IgD-negative memory B cell (primary cell): ENCODE data around the gene GNAT2. TPM values are rescaled to one million over a fixed set of nuclear protein-coding genes. Genes with fewer than 3 reads are reported as not detected.
A peak's percentile ranks its signal among the peaks of the same experiment; 100 is the strongest.

Experiments used
- H3K27ac Mint-ChIP-seq, 3 donors: one replicate each; pipeline ENCODE4 v1.8.0; 2020 to 2022; ENCODE audit warnings: mild to moderate bottlenecking in 3 of 3, mixed read lengths in 3 of 3, moderate library complexity in 1 of 3
- H3K27me3 Mint-ChIP-seq: one replicate; pipeline ENCODE4 v1.8.0; 2021; ENCODE audit warnings: mixed read lengths
- H3K36me3 Mint-ChIP-seq: one replicate; pipeline ENCODE4 v1.8.0; 2020; ENCODE audit warnings: mild to moderate bottlenecking, mixed read lengths
- H3K4me1 Mint-ChIP-seq, 3 donors: one replicate each; pipeline ENCODE4 v1.8.0; 2020 to 2022; ENCODE audit warnings: mixed read lengths in 3 of 3, mild to moderate bottlenecking in 1 of 3
- H3K4me3 Mint-ChIP-seq, 4 donors: one replicate each; pipeline ENCODE4 v1.8.0; 2020 to 2022; ENCODE audit warnings: mild to moderate bottlenecking in 4 of 4, mixed read lengths in 4 of 4, moderate library complexity in 3 of 4
- H3K9me3 Mint-ChIP-seq, 3 donors: one replicate each; pipeline ENCODE4 v1.8.0; 2020 to 2021; ENCODE audit warnings: mixed read lengths in 3 of 3, mild to moderate bottlenecking in 1 of 3
- polyA plus RNA-seq: library from polyadenylated mRNA; unstranded; fragments of 300-500 nt; fragmentation: Illumina TruSeq; gene quantifications from one replicate; pipeline ENCODE4 v1.2.3, GENCODE V29; 2021

Gene GNAT2
- polyA plus RNA-seq, 1 donor from 2014 or later, result not detected

DNA sequence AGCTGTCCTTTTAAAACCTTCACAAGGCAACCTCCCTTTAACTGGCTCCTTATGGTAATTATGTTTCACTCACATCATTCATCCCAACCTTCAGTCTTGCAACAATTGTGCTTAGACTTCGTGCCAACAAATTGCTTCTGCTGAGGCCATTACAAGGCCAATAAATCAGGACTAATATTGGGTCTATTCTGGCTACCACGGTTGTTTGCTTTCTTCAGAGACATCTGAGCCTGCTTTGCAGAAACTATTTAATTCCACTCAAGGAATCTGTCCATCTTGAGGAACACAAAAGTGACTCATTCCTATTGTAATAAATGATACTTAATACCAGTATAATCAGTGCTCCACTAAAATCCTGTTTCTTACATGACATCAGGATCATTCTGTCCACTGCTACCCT lies 33.9 kb upstream of the GNAT2 start:
- H3K4me3 Mint-ChIP-seq, result peak overlapping the region; percentile 21 to 63 (median 56)
- peak overlapping the region in 1 of 3 donors; percentile 10 for H3K27ac Mint-ChIP-seq
- peaks cover 9 to 19% (median 13%) of the 10 kb centered on the region in 3 donors for H3K4me1 Mint-ChIP-seq
- peaks cover 1% of the 10 kb centered on the region for H3K36me3 Mint-ChIP-seq
- H3K9me3 Mint-ChIP-seq, result no peaks in the 10 kb centered on the region
- H3K27me3 Mint-ChIP-seq, result peaks cover 9% of the 10 kb centered on the region

DNA sequence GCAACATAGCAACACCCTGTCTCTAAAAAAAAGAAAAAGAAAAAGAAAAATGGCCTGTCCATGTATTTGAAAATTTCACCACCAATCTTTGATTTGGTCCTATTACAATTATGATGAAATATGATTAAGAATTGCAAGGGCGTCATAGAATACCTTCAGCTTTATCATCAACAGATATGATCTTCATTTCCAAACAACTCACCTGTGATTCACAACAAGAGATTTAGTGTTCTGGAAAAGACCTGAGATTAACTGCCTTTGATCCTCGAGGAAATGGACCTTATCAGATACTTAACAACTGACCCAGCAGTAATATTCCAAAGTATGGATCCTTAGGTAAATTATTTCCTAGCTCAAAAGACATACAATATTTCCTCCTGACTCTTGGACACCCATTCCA lies 33.0 kb upstream of the GNAT2 start:
- no peaks in the 10 kb centered on the region for H3K9me3 Mint-ChIP-seq
- H3K27me3 Mint-ChIP-seq, result peaks cover 9% of the 10 kb centered on the region
- peak overlapping the region in 1 of 4 donors; percentile 44 for H3K4me3 Mint-ChIP-seq
- no peak overlapping the region for H3K27ac Mint-ChIP-seq
- H3K4me1 Mint-ChIP-seq, result peaks cover 7 to 19% (median 13%) of the 10 kb centered on the region in 3 donors
- no peaks in the 10 kb centered on the region for H3K36me3 Mint-ChIP-seq

DNA sequence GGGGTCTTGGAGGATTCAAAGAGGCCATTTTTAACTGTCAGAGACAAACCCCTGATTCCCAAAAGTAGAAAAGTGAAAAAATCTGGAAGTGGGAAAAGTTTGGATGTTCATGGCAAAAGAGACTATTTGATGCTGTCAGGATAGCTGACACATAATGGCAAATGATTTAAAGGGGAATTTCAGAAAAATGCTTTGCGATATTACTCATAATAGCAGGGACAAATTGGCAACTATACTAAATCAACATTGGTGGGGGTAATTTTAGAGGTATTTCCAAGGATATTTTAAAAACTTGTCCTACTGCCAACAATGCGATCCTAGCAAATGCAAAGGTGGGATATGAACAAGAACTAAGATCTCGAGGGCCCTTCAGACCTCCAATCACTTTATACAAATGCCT lies 31.2 kb upstream of the GNAT2 start:
- H3K9me3 Mint-ChIP-seq, result no peaks in the 10 kb centered on the region
- H3K36me3 Mint-ChIP-seq, result no peaks in the 10 kb centered on the region
- H3K4me1 Mint-ChIP-seq, result peaks cover 6 to 15% (median 9%) of the 10 kb centered on the region in 3 donors
- H3K27me3 Mint-ChIP-seq, result peaks cover 9% of the 10 kb centered on the region
- no peak overlapping the region for H3K27ac Mint-ChIP-seq
- no peak overlapping the region for H3K4me3 Mint-ChIP-seq

DNA sequence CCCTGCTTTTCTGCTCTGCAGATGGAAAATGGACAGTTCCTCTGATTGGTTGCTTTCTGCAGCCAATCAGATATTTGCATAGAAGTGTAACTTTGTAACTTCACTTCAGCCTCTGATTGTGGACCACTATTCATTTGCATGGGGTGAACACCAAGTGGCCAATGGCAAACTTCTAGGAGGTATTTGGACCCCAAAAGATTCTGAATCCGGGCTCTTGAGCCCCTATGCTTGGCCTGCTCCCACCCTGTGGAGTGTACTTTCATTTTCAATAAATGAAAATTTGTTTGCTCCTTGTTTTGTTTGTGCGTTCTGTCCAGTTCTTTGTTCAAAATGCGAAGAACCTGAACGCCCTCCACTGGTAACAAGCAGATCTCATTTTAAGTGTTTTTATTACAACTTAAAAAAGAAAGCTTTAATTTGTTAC lies 30.1 kb upstream of the GNAT2 start:
- Mint-ChIP-seq H3K4me3 (no peak overlapping the region), H3K27ac (no peak overlapping the region), H3K27me3 (peaks cover 9% of the 10 kb centered on the region), H3K4me1 (peaks cover 0 to 6% (median 1%) of the 10 kb centered on the region in 3 donors), H3K9me3 (no peaks in the 10 kb centered on the region), H3K36me3 (no peaks in the 10 kb centered on the region)

- H3K9me3 Mint-ChIP-seq, result no peaks in the 10 kb centered on the region
- H3K27me3 Mint-ChIP-seq, result no peaks in the 10 kb centered on the region
- peaks cover 5 to 10% (median 9%) of the 10 kb centered on the region in 3 donors for H3K4me1 Mint-ChIP-seq
- H3K36me3 Mint-ChIP-seq, result no peaks in the 10 kb centered on the region
- no peak overlapping the region for H3K4me3 Mint-ChIP-seq
- no peak overlapping the region for H3K27ac Mint-ChIP-seq
These were observed 25.3 kb upstream of the GNAT2 start for GRCh38 chr1:109644670-109645069.

GRCh38 chr1:109643385-109644230 lies 24.2 kb upstream of the GNAT2 start:
- no peaks in the 10 kb centered on the region for H3K36me3 Mint-ChIP-seq
- H3K4me1 Mint-ChIP-seq, result peaks cover 4 to 10% (median 8%) of the 10 kb centered on the region in 3 donors
- no peaks in the 10 kb centered on the region for H3K9me3 Mint-ChIP-seq
- peak overlapping the region; percentile 10 to 82 (median 64) for H3K27ac Mint-ChIP-seq
- peak overlapping the region in 2 of 4 donors; percentile 21 to 53 for H3K4me3 Mint-ChIP-seq
- H3K27me3 Mint-ChIP-seq, result no peaks in the 10 kb centered on the region

DNA sequence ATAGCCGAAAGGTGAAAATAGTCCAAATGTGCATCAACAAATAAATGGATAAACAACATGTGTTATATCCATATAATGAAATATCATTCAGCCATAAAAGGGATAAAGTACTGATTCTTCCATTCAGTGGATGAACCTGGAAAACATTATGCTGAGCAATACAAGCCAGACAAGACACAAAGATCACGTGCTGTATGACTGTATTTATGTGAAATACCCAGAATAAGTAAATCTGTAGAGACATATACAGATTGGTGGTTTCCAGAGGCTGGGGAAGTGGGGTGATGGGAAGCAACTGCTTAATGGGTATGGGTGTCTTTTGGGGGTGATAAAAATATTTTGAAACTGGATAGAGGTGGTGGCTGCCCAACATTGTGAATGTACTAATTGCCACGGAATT lies 23.2 kb upstream of the GNAT2 start:
- Mint-ChIP-seq H3K27me3 (no peaks in the 10 kb centered on the region), H3K4me3 (peak overlapping the region in 1 of 4 donors; percentile 11), H3K27ac (no peak overlapping the region)

DNA sequence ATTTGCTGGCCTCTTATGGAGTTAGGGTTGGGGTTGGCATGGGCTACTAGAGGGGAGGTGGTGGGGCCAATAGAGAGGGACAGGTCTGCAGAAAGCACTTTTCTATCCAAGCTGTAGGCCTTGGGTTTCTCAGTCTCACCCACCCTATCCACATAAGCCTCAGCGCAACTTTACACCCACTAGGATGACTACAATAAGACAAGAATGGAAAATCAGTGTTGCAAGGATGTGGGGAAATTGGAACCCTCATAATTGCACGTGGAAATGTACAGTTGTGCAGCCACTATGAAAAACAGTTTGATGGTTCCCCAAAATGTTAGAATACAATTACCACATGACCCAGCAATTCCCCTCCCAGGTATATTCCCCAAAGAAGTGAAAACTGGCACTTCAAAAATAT lies 22.4 kb upstream of the GNAT2 start:
- H3K27me3 Mint-ChIP-seq, result no peaks in the 10 kb centered on the region
- H3K36me3 Mint-ChIP-seq, result no peaks in the 10 kb centered on the region
- no peak overlapping the region for H3K27ac Mint-ChIP-seq
- H3K4me1 Mint-ChIP-seq, result peaks cover 4 to 10% (median 8%) of the 10 kb centered on the region in 3 donors
- no peak overlapping the region for H3K4me3 Mint-ChIP-seq
- no peaks in the 10 kb centered on the region for H3K9me3 Mint-ChIP-seq

More for the DNA sequence above, 23.2 kb upstream of the GNAT2 start:
- Mint-ChIP-seq H3K4me1 (peaks cover 4 to 10% (median 8%) of the 10 kb centered on the region in 3 donors), H3K36me3 (no peaks in the 10 kb centered on the region), H3K9me3 (no peaks in the 10 kb centered on the region)

GRCh38 chr1:109641078-109641740 lies 21.8 kb upstream of the GNAT2 start:
- no peaks in the 10 kb centered on the region for H3K36me3 Mint-ChIP-seq
- no peaks in the 10 kb centered on the region for H3K9me3 Mint-ChIP-seq
- H3K4me1 Mint-ChIP-seq, result peaks cover 4 to 10% (median 8%) of the 10 kb centered on the region in 3 donors
- no peak overlapping the region for H3K27ac Mint-ChIP-seq
- no peak overlapping the region for H3K4me3 Mint-ChIP-seq
- no peaks in the 10 kb centered on the region for H3K27me3 Mint-ChIP-seq

DNA sequence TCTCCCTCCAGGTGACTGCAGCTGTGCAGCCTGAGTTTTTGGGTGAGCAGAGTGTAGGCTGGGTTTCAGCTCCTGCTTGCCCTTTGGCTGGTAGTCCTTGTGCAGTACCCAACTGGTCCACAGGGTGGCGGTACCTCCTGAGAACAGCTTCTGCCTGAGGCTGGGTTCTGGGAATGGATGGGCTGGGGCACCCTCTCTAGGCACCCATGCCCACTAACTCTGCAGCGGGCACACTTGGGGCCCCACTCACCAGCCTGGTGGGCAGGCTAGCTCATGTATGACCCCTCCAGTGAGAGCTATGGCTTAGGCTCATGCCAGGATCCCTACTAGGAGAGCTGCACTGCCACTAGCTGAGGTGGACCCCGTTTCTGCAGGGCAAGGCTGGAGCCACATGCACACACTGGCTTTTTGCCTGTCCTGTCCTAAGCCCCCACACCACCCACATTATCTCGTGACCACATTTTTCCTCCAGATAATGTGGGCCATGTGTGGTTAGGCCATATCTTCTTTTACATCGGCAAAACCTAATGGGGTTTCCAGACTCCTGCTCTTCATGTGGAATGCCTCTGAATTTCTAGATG lies 21.0 kb upstream of the GNAT2 start:
- H3K4me1 Mint-ChIP-seq, result peaks cover 6 to 10% (median 8%) of the 10 kb centered on the region in 3 donors
- H3K36me3 Mint-ChIP-seq, result no peaks in the 10 kb centered on the region
- no peaks in the 10 kb centered on the region for H3K9me3 Mint-ChIP-seq
- no peak overlapping the region for H3K27ac Mint-ChIP-seq
- no peak overlapping the region for H3K4me3 Mint-ChIP-seq
- H3K27me3 Mint-ChIP-seq, result no peaks in the 10 kb centered on the region

- H3K36me3 Mint-ChIP-seq, result no peaks in the 10 kb centered on the region
- H3K27me3 Mint-ChIP-seq, result no peaks in the 10 kb centered on the region
- peaks cover 8 to 11% (median 10%) of the 10 kb centered on the region in 3 donors for H3K4me1 Mint-ChIP-seq
- no peaks in the 10 kb centered on the region for H3K9me3 Mint-ChIP-seq
- H3K4me3 Mint-ChIP-seq, result no peak overlapping the region
- H3K27ac Mint-ChIP-seq, result no peak overlapping the region
These were observed 20.4 kb upstream of the GNAT2 start for GRCh38 chr1:109639841-109640184.

GRCh38 chr1:109639063-109639840 lies 19.8 kb upstream of the GNAT2 start:
- no peak overlapping the region for H3K4me3 Mint-ChIP-seq
- H3K4me1 Mint-ChIP-seq, result peaks cover 13 to 16% (median 14%) of the 10 kb centered on the region in 3 donors
- no peaks in the 10 kb centered on the region for H3K27me3 Mint-ChIP-seq
- no peaks in the 10 kb centered on the region for H3K9me3 Mint-ChIP-seq
- no peaks in the 10 kb centered on the region for H3K36me3 Mint-ChIP-seq
- H3K27ac Mint-ChIP-seq, result no peak overlapping the region

- Mint-ChIP-seq H3K4me1 (peaks cover 5 to 12% (median 11%) of the 10 kb centered on the region in 3 donors), H3K27me3 (no peaks in the 10 kb centered on the region), H3K27ac (no peak overlapping the region), H3K4me3 (no peak overlapping the region), H3K9me3 (no peaks in the 10 kb centered on the region), H3K36me3 (no peaks in the 10 kb centered on the region)
These were observed 18.0 kb upstream of the GNAT2 start for GRCh38 chr1:109637446-109637845.

GRCh38 chr1:109636201-109636952 lies 17.0 kb upstream of the GNAT2 start:
- H3K36me3 Mint-ChIP-seq, result no peaks in the 10 kb centered on the region
- no peak overlapping the region for H3K4me3 Mint-ChIP-seq
- H3K27me3 Mint-ChIP-seq, result no peaks in the 10 kb centered on the region
- no peak overlapping the region for H3K27ac Mint-ChIP-seq
- no peaks in the 10 kb centered on the region for H3K9me3 Mint-ChIP-seq
- H3K4me1 Mint-ChIP-seq, result peaks cover 5 to 14% (median 11%) of the 10 kb centered on the region in 3 donors
